SIG-M5 (cell line): ENCODE data around the gene FITM1.

Experiments
- DNase-seq: peaks from one replicate; lab custom pipeline; 2025; lab: John Stamatoyannopoulos, UW

Gene FITM1, protein sequence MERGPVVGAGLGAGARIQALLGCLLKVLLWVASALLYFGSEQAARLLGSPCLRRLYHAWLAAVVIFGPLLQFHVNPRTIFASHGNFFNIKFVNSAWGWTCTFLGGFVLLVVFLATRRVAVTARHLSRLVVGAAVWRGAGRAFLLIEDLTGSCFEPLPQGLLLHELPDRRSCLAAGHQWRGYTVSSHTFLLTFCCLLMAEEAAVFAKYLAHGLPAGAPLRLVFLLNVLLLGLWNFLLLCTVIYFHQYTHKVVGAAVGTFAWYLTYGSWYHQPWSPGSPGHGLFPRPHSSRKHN

DNA sequence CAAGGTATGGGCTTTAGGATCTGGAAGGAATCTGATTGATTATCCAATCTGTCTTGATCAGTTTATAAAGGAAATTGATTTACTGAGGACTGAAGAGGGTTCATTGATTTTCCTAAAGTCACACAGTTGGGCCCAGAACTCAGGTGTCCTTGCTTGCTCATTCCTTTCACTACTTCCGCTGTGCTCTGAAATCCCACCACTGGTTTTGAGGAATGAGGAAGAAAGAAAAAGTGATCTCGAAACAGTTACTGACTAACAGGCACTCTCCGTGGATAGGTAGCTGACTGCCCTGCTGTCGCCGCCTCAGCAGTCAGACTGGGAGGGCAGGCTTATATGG lies at the start of gene FITM1:
Gene FITM1 (plus strand): TSS at position 280 of the 337 bp plus-strand sequence. CDS start 905 bp downstream, outside the sequence.
- DNase-seq = peak; percentile 8

- no peak for DNase-seq
Measured at GRCh38 chr14:24080888-24081738, 49.3 kb upstream of the FITM1 start.

- DNase-seq = no peak
Measured at GRCh38 chr14:24081739-24082211, 48.7 kb upstream of the FITM1 start.

GRCh38 chr14:24082411-24083080 lies 47.9 kb upstream of the FITM1 start:
- no peak for DNase-seq

DNA sequence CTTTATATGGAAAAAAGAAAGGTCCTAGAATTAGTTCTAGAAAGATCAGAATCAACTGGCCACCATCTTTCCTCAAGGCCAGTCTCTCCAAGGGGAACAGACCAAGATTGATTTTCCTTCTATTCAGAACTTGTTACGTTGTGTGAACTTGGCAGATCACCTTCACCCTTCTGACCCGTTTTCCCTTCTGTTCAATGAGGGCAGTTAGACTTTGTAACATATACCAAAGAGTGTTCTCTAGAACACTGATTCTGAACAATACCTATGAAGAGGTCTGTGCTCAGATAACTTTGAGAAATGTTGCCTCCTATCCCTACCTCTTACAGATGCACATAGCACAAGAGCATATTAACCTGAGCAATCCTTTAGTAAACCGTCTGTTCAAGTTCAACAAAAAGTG lies 47.0 kb upstream of the FITM1 start:
- DNase-seq = no peak

- no peak for DNase-seq
Measured at GRCh38 chr14:24084440-24084839, 46.0 kb upstream of the FITM1 start.

DNA sequence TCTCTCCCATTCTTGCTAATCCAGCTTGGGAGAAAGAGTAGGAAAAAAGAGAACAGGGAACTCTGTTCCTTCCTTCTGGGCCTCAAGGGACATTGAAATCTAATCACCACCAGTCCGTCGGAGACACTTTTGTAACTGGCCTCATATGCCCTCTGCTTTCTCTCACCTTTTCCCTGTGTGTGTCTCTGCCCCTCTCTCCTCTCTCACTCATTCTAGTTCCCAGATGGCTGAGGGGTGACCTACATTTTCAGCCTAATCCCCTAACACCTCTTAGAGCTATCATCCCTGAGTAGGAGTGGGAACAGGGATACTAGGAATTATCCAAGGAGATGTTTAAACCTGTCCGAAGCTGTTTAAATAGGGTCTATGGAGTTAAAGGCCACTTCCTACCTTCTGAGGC lies 45.2 kb upstream of the FITM1 start:
- no peak for DNase-seq

- DNase-seq = no peak
Measured at GRCh38 chr14:24086193-24086955, 44.1 kb upstream of the FITM1 start.

- DNase-seq = no peak
Measured at GRCh38 chr14:24087004-24087403, 43.5 kb upstream of the FITM1 start.

DNA sequence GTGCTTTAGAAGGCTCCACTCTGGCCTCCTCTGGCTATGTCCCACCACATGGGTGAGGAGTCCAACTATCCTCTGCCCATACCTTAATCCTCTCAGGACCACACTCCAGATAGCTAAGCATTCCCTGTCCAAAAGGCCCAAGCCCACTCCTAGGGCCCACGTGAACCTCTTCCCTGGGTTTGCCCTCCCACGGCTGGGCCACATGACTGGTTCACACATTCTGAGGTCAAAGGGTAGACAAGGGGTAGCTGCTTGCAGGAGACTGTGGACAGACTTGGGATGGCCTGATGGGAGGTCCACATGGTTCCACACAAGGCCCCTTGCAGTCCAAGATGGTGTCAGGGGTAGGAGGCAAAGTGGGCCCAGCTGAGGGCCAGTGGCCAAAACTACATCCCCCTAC lies 42.4 kb upstream of the FITM1 start:
- no peak for DNase-seq

DNA sequence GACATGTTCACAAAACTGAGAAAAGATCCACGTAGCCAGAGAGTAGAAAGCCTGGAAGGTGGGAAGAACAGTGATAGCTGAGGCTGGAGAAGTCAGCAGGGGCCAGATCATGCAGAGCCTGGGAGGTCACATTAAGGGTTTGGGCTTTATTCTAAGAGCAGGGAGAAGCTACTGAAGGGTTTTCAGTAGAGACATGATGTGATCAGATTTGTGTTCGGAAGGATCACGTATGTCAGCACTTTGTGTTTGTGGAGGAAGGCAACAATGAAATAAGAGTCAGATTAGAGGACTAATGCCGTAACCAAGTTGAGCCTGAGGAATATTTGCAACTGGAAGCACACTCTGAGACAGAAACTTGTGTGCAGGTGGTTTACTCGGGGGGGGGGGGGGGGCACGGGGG lies 40.6 kb upstream of the FITM1 start:
- DNase-seq = no peak

DNA sequence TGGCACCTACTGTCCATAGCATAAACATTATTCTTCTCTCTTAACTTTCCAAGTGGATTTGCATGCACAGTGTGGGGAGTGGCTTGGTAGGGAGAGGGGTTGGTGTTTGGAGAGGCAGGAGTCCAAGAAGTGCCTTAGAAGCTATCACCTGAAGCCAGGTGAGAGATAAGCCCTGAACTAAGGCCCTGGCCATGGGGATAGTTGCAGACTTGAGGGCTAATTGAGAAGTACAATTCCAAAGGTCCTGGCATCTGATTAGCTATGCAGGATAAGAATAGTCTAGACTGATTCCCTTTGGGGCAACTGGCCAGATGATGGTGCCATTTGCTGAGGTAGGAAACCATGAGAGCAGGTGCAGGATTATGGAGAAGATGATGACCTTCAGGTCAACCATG lies 38.4 kb upstream of the FITM1 start:
- no peak for DNase-seq

- DNase-seq = no peak
Measured at GRCh38 chr14:24092505-24093206, 37.8 kb upstream of the FITM1 start.

GRCh38 chr14:24093207-24093900 lies 37.1 kb upstream of the FITM1 start:
- no peak for DNase-seq

- peak; percentile 76 for DNase-seq
Measured at GRCh38 chr14:24093901-24094840, 36.3 kb upstream of the FITM1 start, which contains the start of gene PCK2. TSS of gene PCK2 (plus strand) at chr14:24094311. CDS start at chr14:24094406, 95 bp downstream.

- no peak for DNase-seq
Measured at GRCh38 chr14:24094841-24095270, 35.6 kb upstream of the FITM1 start.

GRCh38 chr14:24095271-24096068 lies 35.0 kb upstream of the FITM1 start:
- DNase-seq = peak; percentile 5

GRCh38 chr14:24096545-24097181 lies 33.8 kb upstream of the FITM1 start:
- DNase-seq = no peak
